HEK293 (cell line): ENCODE data around the gene NEURL1.

Source experiments
- CTCF ChIA-PET: fragments of 350-600 bp; formaldehyde crosslinking; extraction: SDS; loops from one replicate; lab custom pipeline; 2021; ENCODE audit warnings: antibody characterized with exemption; lab: Yijun Ruan, JAX
- POLR2A ChIA-PET: fragments of 300-600 bp; formaldehyde crosslinking; extraction: SDS; loops from one replicate; lab custom pipeline; 2020; ENCODE audit warnings: antibody characterized with exemption, inconsistent platforms; lab: Yijun Ruan, JAX
- H3K27ac ChIP-seq: fragments of 200-500 bp; sonication (Bioruptor generic); 2 replicates; pipeline ENCODE4 v1.5.1; 2014; ENCODE audit warnings: low read depth, low read length, control low read depth, inconsistent platforms; ENCODE audit errors: extremely low read depth
- H3K36me3 ChIP-seq, 2 experiments: fragments of 200-500 bp in 1 of 2; sonication (Bioruptor generic) in 1 of 2; 1 replicate in 1 of 2; 2 replicates in 1 of 2; pipeline ENCODE4 v1.5.1; 2014 to 2017; ENCODE audit warnings: inconsistent platforms in 2 of 2, low read length in 2 of 2; ENCODE audit not compliant: control insufficient read depth in 2 of 2, insufficient read depth in 1 of 2
- H3K4me1 ChIP-seq: fragments of 200-500 bp; sonication (Bioruptor generic); 2 replicates; pipeline ENCODE4 v1.5.1; 2014; ENCODE audit warnings: mild to moderate bottlenecking, low read length, inconsistent platforms; ENCODE audit not compliant: control insufficient read depth, insufficient read depth
- H3K4me3 ChIP-seq: 2 replicates; pipeline ENCODE4 v1.5.1; 2011; ENCODE audit warnings: low read depth, mild to moderate bottlenecking, control low read depth, low read length, moderate library complexity
- H3K9me3 ChIP-seq: fragments of 200-500 bp; sonication (Bioruptor generic); 2 replicates; pipeline ENCODE4 v1.5.1; 2014; ENCODE audit warnings: low read depth, low read length, inconsistent platforms; ENCODE audit not compliant: control insufficient read depth, insufficient read depth
- OSR2 ChIP-seq: fragments of 450-650 bp; formaldehyde crosslinking; IDR thresholded peaks from 2 replicates; pipeline ENCODE4 v1.5.1; 2016; ENCODE audit warnings: missing biosample characterization, missing genetic modification characterization
- ZBTB17 ChIP-seq: fragments of 450-650 bp; formaldehyde crosslinking; IDR thresholded peaks from 2 replicates; pipeline ENCODE4 v1.5.1; 2016; ENCODE audit warnings: missing biosample characterization, missing genetic modification characterization
- ZNF19 ChIP-seq: fragments of 450-650 bp; formaldehyde crosslinking; IDR thresholded peaks from 2 replicates; pipeline ENCODE4; 2016; ENCODE audit warnings: missing biosample characterization, missing genetic modification characterization, low read depth
- ZNF202 ChIP-seq: fragments of 450-650 bp; formaldehyde crosslinking; IDR thresholded peaks from 2 replicates; pipeline ENCODE4 v1.5.1; 2016; ENCODE audit warnings: missing biosample characterization, missing genetic modification characterization, borderline replicate concordance
- ZNF24 ChIP-seq: fragments of 450-650 bp; formaldehyde crosslinking; IDR thresholded peaks from 2 replicates; pipeline ENCODE4 v1.5.1; 2016; ENCODE audit warnings: missing biosample characterization, missing genetic modification characterization
- ZNF292 ChIP-seq: fragments of 450-650 bp; formaldehyde crosslinking; IDR thresholded peaks from 2 replicates; pipeline ENCODE4 v1.5.1; 2016; ENCODE audit warnings: low read depth, missing biosample characterization, missing genetic modification characterization, borderline replicate concordance
- ZNF335 ChIP-seq: fragments of 450-650 bp; formaldehyde crosslinking; conservative IDR thresholded peaks from 2 replicates; pipeline ENCODE4 v1.5.1; 2016; ENCODE audit warnings: missing biosample characterization, missing genetic modification characterization
- ZNF366 ChIP-seq: fragments of 450-650 bp; formaldehyde crosslinking; conservative IDR thresholded peaks from 2 replicates; pipeline ENCODE4 v1.5.1; 2016; ENCODE audit warnings: missing biosample characterization, missing genetic modification characterization
- ZNF416 ChIP-seq: fragments of 450-650 bp; formaldehyde crosslinking; IDR thresholded peaks from 2 replicates; pipeline ENCODE4 v1.5.1; 2016; ENCODE audit warnings: missing biosample characterization, missing genetic modification characterization
- ZNF426 ChIP-seq: fragments of 450-650 bp; formaldehyde crosslinking; IDR thresholded peaks from 2 replicates; pipeline ENCODE4 v1.5.1; 2017; ENCODE audit warnings: missing biosample characterization, missing genetic modification characterization, mild to moderate bottlenecking, inconsistent platforms, moderate library complexity
- ZNF560 ChIP-seq: fragments of 450-650 bp; formaldehyde crosslinking; IDR thresholded peaks from 2 replicates; pipeline ENCODE4 v1.5.1; 2017; ENCODE audit warnings: missing biosample characterization, missing genetic modification characterization, borderline replicate concordance
- ZNF701 ChIP-seq: fragments of 450-650 bp; formaldehyde crosslinking; IDR thresholded peaks from 2 replicates; pipeline ENCODE4 v1.5.1; 2016; ENCODE audit warnings: missing biosample characterization, missing genetic modification characterization
- ZNF843 ChIP-seq: fragments of 450-650 bp; formaldehyde crosslinking; IDR thresholded peaks from 2 replicates; pipeline ENCODE4 v1.5.1; 2016; ENCODE audit warnings: missing biosample characterization, missing genetic modification characterization
- TF ChIP-seq, protein P1 (sequence below): fragments of 450-650 bp; formaldehyde crosslinking; IDR thresholded peaks from 2 replicates; pipeline ENCODE4 v1.5.1; 2016; ENCODE audit warnings: missing biosample characterization, missing genetic modification characterization, borderline replicate concordance
- TF ChIP-seq, protein P2 (sequence below): fragments of 450-650 bp; formaldehyde crosslinking; IDR thresholded peaks from 2 replicates; pipeline ENCODE4 v1.5.0; 2017; ENCODE audit warnings: missing biosample characterization, missing genetic modification characterization, borderline replicate concordance
- TF ChIP-seq, protein P3 (sequence below): fragments of 450-650 bp; formaldehyde crosslinking; IDR thresholded peaks from 2 replicates; pipeline ENCODE4 v1.5.1; 2016; ENCODE audit warnings: missing biosample characterization, missing genetic modification characterization
- TF ChIP-seq, protein P4 (sequence below): fragments of 450-650 bp; formaldehyde crosslinking; conservative IDR thresholded peaks from 2 replicates; pipeline ENCODE4 v1.5.1; 2016; ENCODE audit warnings: low read depth, missing biosample characterization, missing genetic modification characterization

Gene NEURL1

DNA sequence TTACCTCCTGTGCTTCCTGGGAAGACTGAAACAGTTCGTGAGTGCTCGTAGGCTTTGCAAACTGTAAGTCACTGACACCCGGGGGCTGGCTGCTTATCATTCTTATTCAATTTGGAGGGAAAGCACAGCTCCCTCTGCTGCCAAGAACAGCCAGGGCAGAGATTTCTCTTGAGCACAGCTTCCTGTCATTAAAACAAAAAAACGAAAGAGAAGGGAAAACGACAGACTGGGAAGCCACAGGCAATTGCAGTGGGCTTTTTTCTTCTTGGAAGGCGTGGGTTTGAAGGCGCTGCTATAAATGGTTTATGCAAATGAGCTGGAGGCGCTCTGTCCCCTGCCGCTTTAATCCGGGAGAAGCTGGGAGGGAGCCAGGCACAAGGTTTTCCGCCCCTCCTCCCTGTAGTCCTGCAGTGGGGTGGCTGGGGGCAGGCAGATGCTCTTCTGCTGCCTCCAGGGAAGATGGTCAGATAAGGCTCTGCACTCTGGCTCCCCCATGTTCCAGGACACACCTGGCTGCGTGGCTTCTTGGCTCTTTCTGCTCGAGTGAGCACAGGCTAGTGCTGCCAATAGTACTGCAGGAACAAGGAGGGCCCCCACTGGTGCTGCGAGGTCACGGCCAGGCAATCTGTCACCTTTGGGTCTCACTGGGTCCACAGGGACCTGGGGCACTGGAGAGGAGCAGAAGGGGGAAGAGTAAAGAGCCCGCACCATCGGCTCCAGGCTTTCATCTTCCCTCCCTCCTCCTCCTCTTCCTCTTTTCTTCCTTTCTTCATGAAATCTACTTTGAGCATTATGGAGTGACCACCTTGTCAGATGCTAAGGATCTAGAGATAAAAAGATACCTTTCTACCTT lies 49.5 kb downstream of the NEURL1 start (continued):
- TF ChIP-seq ZNF24 (tag by site-specific recombination) (no peak), ZNF366 (tag by site-specific recombination) (peak; percentile 69)
- TF ChIP-seq, protein P1, sequence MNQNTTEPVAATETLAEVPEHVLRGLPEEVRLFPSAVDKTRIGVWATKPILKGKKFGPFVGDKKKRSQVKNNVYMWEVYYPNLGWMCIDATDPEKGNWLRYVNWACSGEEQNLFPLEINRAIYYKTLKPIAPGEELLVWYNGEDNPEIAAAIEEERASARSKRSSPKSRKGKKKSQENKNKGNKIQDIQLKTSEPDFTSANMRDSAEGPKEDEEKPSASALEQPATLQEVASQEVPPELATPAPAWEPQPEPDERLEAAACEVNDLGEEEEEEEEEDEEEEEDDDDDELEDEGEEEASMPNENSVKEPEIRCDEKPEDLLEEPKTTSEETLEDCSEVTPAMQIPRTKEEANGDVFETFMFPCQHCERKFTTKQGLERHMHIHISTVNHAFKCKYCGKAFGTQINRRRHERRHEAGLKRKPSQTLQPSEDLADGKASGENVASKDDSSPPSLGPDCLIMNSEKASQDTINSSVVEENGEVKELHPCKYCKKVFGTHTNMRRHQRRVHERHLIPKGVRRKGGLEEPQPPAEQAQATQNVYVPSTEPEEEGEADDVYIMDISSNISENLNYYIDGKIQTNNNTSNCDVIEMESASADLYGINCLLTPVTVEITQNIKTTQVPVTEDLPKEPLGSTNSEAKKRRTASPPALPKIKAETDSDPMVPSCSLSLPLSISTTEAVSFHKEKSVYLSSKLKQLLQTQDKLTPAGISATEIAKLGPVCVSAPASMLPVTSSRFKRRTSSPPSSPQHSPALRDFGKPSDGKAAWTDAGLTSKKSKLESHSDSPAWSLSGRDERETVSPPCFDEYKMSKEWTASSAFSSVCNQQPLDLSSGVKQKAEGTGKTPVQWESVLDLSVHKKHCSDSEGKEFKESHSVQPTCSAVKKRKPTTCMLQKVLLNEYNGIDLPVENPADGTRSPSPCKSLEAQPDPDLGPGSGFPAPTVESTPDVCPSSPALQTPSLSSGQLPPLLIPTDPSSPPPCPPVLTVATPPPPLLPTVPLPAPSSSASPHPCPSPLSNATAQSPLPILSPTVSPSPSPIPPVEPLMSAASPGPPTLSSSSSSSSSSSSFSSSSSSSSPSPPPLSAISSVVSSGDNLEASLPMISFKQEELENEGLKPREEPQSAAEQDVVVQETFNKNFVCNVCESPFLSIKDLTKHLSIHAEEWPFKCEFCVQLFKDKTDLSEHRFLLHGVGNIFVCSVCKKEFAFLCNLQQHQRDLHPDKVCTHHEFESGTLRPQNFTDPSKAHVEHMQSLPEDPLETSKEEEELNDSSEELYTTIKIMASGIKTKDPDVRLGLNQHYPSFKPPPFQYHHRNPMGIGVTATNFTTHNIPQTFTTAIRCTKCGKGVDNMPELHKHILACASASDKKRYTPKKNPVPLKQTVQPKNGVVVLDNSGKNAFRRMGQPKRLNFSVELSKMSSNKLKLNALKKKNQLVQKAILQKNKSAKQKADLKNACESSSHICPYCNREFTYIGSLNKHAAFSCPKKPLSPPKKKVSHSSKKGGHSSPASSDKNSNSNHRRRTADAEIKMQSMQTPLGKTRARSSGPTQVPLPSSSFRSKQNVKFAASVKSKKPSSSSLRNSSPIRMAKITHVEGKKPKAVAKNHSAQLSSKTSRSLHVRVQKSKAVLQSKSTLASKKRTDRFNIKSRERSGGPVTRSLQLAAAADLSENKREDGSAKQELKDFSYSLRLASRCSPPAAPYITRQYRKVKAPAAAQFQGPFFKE = no peak
- TF ChIP-seq, all 188 proteins: peak for 22

DNA sequence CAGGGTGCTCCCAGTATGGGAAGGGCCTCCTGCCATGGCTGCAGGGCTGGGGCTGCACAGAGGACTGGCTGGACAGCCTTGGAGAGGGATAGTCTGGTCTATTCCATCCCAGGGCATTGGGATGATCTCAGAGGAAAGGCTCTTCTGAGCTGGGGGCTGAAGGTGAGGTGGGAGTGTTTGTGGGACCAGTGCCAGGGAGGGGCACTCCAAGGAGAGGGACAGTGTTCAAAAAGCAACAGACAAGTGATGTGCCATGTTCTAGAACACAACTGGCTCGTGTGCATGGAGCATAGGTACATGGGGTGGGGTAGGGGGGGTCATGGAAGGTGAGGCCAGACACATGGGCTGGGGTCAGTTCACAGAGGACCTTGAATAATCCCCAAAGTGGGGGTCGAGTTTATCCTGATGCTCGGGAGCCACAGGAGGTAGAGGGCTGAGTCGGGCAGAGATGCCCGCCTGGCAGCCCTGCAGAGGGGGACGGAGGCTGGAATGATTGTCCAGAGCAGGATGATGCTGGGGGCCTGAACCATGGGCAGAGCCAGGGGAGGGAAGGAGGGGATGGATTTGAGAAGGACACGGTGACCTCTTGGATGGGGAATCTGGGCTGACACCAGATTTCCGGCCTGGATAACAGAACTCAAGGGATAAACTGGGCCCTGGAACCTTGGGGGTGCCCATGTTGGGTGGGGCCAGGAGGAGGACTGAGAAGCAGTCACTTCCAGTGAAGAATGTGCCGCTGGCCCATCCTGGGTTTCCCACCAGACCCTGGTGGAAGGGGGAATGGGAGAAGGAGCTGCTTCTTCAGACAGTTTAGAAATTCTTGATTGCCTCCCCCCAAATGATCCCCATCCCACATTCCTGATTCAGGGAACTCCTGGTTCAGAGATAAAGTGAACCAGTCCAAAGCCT lies 50.4 kb downstream of the NEURL1 start:
- CTCF ChIA-PET = interaction anchor here (0.6 to 1.2 kb wide), 7 partner anchors 9 to 184 kb away, joined by 3 to 7 read pairs (median 3); no protein-coding TSS in a partner anchor
- no peak for TF ChIP-seq ZNF335 (tag by site-specific recombination)
- TF ChIP-seq ZNF701 (tag by site-specific recombination) = no peak
- TF ChIP-seq ZNF202 (tag by site-specific recombination) = no peak
- TF ChIP-seq ZBTB17 = peak; percentile 70; the same call in 1 of the 2 replicates
- TF ChIP-seq, protein P2, sequence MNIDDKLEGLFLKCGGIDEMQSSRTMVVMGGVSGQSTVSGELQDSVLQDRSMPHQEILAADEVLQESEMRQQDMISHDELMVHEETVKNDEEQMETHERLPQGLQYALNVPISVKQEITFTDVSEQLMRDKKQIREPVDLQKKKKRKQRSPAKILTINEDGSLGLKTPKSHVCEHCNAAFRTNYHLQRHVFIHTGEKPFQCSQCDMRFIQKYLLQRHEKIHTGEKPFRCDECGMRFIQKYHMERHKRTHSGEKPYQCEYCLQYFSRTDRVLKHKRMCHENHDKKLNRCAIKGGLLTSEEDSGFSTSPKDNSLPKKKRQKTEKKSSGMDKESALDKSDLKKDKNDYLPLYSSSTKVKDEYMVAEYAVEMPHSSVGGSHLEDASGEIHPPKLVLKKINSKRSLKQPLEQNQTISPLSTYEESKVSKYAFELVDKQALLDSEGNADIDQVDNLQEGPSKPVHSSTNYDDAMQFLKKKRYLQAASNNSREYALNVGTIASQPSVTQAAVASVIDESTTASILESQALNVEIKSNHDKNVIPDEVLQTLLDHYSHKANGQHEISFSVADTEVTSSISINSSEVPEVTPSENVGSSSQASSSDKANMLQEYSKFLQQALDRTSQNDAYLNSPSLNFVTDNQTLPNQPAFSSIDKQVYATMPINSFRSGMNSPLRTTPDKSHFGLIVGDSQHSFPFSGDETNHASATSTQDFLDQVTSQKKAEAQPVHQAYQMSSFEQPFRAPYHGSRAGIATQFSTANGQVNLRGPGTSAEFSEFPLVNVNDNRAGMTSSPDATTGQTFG (tag by site-specific recombination) = no peak
- no peak for TF ChIP-seq ZNF416
- no peak for TF ChIP-seq ZNF426 (tag by site-specific recombination)
- no peak for TF ChIP-seq ZNF560 (tag by site-specific recombination)
- no peak for TF ChIP-seq OSR2 (tag by site-specific recombination)
- no peak for TF ChIP-seq ZNF843 (tag by site-specific recombination)
- TF ChIP-seq, protein P3, sequence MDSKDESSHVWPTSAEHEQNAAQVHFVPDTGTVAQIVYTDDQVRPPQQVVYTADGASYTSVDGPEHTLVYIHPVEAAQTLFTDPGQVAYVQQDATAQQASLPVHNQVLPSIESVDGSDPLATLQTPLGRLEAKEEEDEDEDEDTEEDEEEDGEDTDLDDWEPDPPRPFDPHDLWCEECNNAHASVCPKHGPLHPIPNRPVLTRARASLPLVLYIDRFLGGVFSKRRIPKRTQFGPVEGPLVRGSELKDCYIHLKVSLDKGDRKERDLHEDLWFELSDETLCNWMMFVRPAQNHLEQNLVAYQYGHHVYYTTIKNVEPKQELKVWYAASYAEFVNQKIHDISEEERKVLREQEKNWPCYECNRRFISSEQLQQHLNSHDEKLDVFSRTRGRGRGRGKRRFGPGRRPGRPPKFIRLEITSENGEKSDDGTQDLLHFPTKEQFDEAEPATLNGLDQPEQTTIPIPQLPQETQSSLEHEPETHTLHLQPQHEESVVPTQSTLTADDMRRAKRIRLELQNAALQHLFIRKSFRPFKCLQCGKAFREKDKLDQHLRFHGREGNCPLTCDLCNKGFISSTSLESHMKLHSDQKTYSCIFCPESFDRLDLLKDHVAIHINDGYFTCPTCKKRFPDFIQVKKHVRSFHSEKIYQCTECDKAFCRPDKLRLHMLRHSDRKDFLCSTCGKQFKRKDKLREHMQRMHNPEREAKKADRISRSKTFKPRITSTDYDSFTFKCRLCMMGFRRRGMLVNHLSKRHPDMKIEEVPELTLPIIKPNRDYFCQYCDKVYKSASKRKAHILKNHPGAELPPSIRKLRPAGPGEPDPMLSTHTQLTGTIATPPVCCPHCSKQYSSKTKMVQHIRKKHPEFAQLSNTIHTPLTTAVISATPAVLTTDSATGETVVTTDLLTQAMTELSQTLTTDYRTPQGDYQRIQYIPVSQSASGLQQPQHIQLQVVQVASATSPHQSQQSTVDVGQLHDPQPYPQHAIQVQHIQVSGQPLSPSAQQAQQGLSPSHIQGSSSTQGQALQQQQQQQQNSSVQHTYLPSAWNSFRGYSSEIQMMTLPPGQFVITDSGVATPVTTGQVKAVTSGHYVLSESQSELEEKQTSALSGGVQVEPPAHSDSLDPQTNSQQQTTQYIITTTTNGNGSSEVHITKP (tag by site-specific recombination) = peak; percentile 42
- TF ChIP-seq ZNF19 = no peak
- TF ChIP-seq, protein P4, sequence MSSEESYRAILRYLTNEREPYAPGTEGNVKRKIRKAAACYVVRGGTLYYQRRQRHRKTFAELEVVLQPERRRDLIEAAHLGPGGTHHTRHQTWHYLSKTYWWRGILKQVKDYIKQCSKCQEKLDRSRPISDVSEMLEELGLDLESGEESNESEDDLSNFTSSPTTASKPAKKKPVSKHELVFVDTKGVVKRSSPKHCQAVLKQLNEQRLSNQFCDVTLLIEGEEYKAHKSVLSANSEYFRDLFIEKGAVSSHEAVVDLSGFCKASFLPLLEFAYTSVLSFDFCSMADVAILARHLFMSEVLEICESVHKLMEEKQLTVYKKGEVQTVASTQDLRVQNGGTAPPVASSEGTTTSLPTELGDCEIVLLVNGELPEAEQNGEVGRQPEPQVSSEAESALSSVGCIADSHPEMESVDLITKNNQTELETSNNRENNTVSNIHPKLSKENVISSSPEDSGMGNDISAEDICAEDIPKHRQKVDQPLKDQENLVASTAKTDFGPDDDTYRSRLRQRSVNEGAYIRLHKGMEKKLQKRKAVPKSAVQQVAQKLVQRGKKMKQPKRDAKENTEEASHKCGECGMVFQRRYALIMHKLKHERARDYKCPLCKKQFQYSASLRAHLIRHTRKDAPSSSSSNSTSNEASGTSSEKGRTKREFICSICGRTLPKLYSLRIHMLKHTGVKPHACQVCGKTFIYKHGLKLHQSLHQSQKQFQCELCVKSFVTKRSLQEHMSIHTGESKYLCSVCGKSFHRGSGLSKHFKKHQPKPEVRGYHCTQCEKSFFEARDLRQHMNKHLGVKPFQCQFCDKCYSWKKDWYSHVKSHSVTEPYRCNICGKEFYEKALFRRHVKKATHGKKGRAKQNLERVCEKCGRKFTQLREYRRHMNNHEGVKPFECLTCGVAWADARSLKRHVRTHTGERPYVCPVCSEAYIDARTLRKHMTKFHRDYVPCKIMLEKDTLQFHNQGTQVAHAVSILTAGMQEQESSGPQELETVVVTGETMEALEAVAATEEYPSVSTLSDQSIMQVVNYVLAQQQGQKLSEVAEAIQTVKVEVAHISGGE (tag by site-specific recombination) = no peak
- TF ChIP-seq ZNF292 = no peak

More for the DNA sequence above, 50.4 kb downstream of the NEURL1 start:
- no peaks in the 10 kb centered on the region for H3K9me3 ChIP-seq
- no peak overlapping the region for H3K27ac ChIP-seq
- H3K36me3 ChIP-seq = no peaks in the 10 kb centered on the region
- no peak overlapping the region for H3K4me3 ChIP-seq
- POLR2A ChIA-PET = no interaction called here
- H3K4me1 ChIP-seq = peaks cover 6% of the 10 kb centered on the region
